ENCODE data around the gene SPRR3.
A peak's percentile ranks its signal among the peaks of the same experiment; 100 is the strongest.

Gene SPRR3, protein sequence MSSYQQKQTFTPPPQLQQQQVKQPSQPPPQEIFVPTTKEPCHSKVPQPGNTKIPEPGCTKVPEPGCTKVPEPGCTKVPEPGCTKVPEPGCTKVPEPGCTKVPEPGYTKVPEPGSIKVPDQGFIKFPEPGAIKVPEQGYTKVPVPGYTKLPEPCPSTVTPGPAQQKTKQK

DNA sequence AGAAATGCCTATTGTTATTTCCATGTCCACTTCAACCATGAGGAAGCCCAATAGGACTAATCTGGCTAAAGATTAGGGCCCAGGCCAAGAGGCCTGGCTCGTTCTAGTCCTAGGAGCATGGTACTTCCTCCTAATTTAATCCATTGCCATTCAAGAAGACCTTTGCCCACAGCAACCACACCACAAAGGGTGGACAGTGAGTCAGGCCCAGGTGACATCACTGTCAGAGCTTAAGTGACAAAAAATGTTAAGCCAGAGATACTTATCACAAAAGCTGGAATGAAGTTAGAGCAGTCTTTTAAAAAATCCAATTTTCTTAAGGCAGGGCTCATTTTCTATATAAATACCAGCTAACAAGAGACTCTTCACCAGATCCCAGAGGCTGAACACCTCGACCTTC lies at the start of gene SPRR3:
Gene SPRR3, plus strand, starts transcription at position 368 of the 400 bp plus-strand sequence. CDS start 1,272 bp downstream, outside the sequence.
- no peak within 1 kb of the TSS for H3K27ac ChIP-seq
- peak within 1 kb of the TSS; percentile 43 for H3K4me2 ChIP-seq
- no peaks in the 10 kb centered on the region for H3K36me3 ChIP-seq
- H4K20me1 ChIP-seq: no peaks in the 10 kb centered on the region
- no peaks in the 10 kb centered on the region for H3K9me3 ChIP-seq
- H3K27me3 ChIP-seq: no peaks in the 10 kb centered on the region
- TF ChIP-seq Cebpa-rat (IDR thresholded peaks at IDR 0.05): no peak
- H3K9ac ChIP-seq: no peak within 1 kb of the TSS
- H3K4me1 ChIP-seq: peaks cover 15% of the 10 kb centered on the region
- no peak within 1 kb of the TSS for H3K4me3 ChIP-seq

DNA sequence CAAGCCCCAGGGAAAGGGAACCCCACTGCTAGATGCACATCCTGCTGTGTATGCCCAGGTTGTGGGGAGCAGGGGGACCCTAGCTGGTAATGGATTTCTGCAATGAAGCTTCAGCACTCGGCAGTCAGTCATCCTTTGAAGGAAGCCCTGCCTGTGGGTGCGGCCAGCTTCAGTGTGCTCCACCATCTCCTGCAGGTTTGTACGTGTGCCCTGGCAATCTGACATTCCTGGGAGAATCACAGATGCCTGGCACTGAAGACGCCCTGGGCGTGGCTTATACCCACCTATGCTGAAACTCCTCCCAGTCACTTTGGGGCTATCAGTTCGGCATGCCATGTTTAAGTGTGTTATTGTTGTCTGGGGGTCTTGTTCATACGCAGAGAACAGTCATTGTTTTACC lies 47.8 kb upstream of the SPRR3 start:
- Histone ChIP-seq H4K20me1 (no peaks in the 10 kb centered on the region), H3K27ac (no peak overlapping the region), H3K9me3 (no peaks in the 10 kb centered on the region), H3K36me3 (no peaks in the 10 kb centered on the region), H3K9ac (no peak overlapping the region), H3K4me2 (no peak overlapping the region), H3K4me1 (peaks cover 5% of the 10 kb centered on the region; the same call in 1 of the 2 replicates), H3K27me3 (no peaks in the 10 kb centered on the region), H3K4me3 (no peak overlapping the region)
- no peak for TF ChIP-seq Cebpa-rat (IDR thresholded peaks at IDR 0.05)

DNA sequence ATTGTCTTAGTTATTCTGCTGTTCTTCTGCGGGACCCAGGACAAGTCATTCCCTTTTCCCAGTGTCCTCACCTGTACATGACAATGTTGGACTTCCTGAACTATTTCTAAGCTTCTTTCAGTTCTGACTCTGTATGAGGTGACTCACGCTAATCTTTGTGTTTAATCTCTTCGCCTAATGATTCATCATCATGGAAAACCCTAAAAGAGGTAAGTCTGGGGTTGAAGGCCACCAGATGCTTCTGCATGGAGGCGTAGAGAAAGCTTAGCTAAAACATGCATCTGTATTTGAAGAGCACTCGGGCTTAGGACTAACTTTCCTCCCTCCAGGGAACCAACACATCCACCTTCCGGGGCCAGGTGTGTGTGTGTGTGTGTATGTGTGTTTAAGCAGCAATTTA lies 47.1 kb upstream of the SPRR3 start:
- Histone ChIP-seq H3K9me3 (no peaks in the 10 kb centered on the region), H3K27me3 (no peaks in the 10 kb centered on the region), H3K9ac (no peak overlapping the region), H3K4me2 (no peak overlapping the region), H3K4me3 (no peak overlapping the region), H3K36me3 (no peaks in the 10 kb centered on the region), H3K27ac (no peak overlapping the region), H4K20me1 (no peaks in the 10 kb centered on the region), H3K4me1 (peaks cover 11% of the 10 kb centered on the region)
- no peak for TF ChIP-seq Cebpa-rat (IDR thresholded peaks at IDR 0.05)

DNA sequence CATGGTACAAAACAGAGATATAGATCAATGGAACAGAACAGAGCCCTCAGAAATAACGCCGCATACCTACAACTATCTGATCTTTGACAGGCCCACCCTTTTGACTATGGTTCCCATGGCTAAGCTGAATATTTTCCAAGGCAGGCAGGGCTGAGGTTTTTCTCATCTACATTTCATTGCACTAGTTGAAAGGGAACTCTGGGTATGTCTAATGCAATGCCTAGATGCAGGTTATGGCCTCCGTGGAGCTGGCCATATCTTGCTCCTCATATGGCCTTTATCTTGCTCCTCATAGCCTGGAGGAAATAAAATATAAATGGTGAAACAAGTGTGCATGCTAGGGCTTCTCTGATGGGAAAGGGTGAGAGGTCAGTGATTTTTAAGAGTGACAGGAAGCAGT lies 44.0 kb upstream of the SPRR3 start:
- no peak overlapping the region for H3K9ac ChIP-seq

DNA sequence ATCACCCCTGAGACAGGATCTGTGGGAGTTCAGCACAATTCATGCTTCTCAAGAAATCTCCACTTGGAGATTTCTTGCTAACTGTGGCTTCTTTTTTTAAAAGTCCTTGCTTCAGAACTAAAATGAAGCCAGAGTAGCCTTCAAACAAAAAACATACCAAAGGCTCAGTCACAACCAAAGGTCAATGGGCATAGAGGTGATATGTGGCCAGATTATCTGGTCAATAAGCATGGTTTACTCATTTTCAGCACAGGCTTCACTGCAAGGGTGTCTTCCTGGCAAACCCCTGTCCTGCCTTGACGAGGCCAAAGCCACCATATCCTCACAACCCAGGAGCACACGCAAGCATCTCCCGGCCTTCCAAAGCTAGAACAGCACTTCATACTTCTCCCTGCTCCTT lies 42.3 kb upstream of the SPRR3 start:
- H3K9me3 ChIP-seq: no peaks in the 10 kb centered on the region
- no peaks in the 10 kb centered on the region for H3K27me3 ChIP-seq
- H3K4me1 ChIP-seq: peaks cover 55% of the 10 kb centered on the region
- no peak overlapping the region for H3K9ac ChIP-seq
- no peaks in the 10 kb centered on the region for H4K20me1 ChIP-seq
- H3K27ac ChIP-seq: peak overlapping the region; percentile 84
- H3K36me3 ChIP-seq: no peaks in the 10 kb centered on the region
- peak overlapping the region; percentile 82 for H3K4me2 ChIP-seq
- H3K4me3 ChIP-seq: no peak overlapping the region
- TF ChIP-seq Cebpa-rat (IDR thresholded peaks at IDR 0.05): no peak

More for the DNA sequence above, 44.0 kb upstream of the SPRR3 start:
- Histone ChIP-seq H3K9me3 (no peaks in the 10 kb centered on the region), H3K4me3 (no peak overlapping the region), H3K4me2 (no peak overlapping the region), H4K20me1 (no peaks in the 10 kb centered on the region), H3K4me1 (peaks cover 43% of the 10 kb centered on the region), H3K27ac (no peak overlapping the region), H3K27me3 (no peaks in the 10 kb centered on the region), H3K36me3 (no peaks in the 10 kb centered on the region)
- no peak for TF ChIP-seq Cebpa-rat (IDR thresholded peaks at IDR 0.05)

DNA sequence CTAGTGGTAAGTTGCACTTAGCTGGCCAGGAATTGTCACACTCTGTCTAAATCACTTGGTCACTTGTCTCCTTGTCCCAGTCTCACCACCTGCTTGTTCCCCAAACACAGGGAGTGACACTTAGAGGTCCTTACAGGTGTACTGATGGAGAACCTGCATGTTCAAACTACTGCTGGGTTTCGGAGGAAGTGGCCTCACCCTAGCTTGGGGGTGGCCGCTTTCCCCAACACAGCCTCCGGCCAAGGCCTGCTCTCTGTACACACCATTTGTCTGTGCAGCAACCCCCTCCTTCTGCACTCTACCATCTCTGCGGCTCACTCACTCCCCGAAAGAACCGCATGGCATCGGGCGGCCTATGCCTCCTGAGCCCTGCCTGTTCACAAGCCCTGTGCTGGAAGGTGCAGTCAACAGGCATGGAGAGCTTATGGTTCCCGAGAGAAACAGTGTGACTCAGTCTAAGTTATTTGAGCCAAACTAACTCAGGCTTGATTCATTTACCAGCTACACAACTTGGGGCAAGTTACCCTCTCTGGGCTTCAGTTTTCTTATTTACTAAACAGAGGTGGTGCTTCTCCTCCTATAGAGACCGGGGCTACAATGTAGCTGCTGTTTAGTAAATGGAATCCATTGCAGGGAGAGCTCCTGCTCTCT lies 41.6 kb upstream of the SPRR3 start:
- Histone ChIP-seq H3K4me1 (peaks cover 55% of the 10 kb centered on the region), H3K27ac (peak overlapping the region; percentile 84), H3K9ac (peak overlapping the region; percentile 60; the same call in 1 of the 2 replicates), H4K20me1 (no peaks in the 10 kb centered on the region), H3K9me3 (no peaks in the 10 kb centered on the region), H3K27me3 (no peaks in the 10 kb centered on the region), H3K36me3 (no peaks in the 10 kb centered on the region), H3K4me3 (peak overlapping the region; percentile 53), H3K4me2 (peak overlapping the region; percentile 82)
- TF ChIP-seq Cebpa-rat (IDR thresholded peaks at IDR 0.05): no peak

DNA sequence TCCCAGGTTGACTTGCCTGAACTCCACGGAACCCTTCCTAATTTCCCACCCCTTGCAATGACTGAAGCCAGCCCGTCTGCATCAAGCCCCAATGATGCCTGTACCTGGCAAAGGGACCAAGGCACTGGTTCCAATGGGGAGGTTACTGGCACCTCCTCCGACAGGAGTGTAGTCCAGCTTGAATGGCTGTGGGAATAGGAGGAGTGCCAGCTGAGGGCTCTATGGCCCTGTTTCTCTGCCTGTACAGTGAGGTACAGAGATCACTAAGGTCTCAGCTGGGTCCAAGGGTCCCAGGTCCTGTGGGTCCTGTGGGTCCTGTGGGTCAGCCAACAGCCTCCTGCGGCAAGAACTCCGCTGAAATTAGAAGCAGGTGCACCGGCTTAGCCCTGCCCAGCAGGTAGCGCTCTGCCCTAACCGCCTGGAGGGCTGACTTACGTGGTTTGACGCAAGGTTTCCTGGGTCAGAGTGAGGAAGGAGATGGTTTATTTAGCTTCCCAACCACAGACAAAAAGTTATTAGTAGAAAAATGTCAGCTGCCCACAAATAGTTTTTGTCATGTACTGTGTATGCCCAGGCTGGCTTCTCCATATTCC lies 41.0 kb upstream of the SPRR3 start:
- Histone ChIP-seq H4K20me1 (no peaks in the 10 kb centered on the region), H3K27me3 (no peaks in the 10 kb centered on the region), H3K4me2 (peak overlapping the region; percentile 82), H3K4me1 (peaks cover 55% of the 10 kb centered on the region), H3K4me3 (peak overlapping the region; percentile 53), H3K9me3 (no peaks in the 10 kb centered on the region), H3K9ac (peak overlapping the region; percentile 60; the same call in 1 of the 2 replicates), H3K36me3 (no peaks in the 10 kb centered on the region), H3K27ac (peak overlapping the region; percentile 84)
- no peak for TF ChIP-seq Cebpa-rat (IDR thresholded peaks at IDR 0.05)

DNA sequence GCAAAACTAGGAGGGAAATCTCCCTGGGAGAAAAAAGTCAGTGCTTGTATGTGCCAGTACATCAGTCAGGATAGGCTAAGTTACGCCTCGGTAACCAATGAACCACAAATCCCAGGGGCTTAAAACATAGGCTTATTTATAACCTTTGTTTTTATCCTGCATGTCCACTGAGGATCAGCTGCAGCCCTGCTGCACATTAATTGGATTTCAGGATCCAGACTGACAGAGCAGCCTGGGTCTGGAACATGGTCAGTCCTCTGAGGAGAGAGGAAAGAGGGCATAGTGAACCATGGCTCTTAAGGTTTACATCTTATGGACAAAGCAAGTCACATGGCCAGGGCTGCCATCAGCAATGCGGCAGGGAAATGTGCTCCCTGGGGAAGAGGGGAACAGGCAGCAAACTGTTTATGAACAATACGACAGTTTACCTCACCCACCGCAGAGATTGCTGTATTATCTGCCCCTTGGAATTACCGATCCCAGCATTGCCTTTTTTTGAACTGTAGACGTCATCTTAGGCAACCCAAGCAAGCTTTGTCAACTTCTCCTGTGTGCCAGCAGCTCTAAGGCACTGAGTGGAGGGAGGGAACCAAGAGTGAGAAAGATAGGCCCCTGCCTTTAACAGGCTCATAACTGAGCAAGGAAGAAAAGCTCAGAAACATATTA lies 40.2 kb upstream of the SPRR3 start:
- Histone ChIP-seq H3K36me3 (no peaks in the 10 kb centered on the region), H4K20me1 (no peaks in the 10 kb centered on the region), H3K9me3 (no peaks in the 10 kb centered on the region), H3K27ac (peak overlapping the region; percentile 84), H3K27me3 (no peaks in the 10 kb centered on the region), H3K4me3 (peak overlapping the region; percentile 53), H3K4me1 (peaks cover 55% of the 10 kb centered on the region), H3K9ac (peak overlapping the region; percentile 60), H3K4me2 (peak overlapping the region; percentile 82)
- peak; percentile 44; the same call in 1 of the 2 replicates for TF ChIP-seq Cebpa-rat (IDR thresholded peaks at IDR 0.05)

DNA sequence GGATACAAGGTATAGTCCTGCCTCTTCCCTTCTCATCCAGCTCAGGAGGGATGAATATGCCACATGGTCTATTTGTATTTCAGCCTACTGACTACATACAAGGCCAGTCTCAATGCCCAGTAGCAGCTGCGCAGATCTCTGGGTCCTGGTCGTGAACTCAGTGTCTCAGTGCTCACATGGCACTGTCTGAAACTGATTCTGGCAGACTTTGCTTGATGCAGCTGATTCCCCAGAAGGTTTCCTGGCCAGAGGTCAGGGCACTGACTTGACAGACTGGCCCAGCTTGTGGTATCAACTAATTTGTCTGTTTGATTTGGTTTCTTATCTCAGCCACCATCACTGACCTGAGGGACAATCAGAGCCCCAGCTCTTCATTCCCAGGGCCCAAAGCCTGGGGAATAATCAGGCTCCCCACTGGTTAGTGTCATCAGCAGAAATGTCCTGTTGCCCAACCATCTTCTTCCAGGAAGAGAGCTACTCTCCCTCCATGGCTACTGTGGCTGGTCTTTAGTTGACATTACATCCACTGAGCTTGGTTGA lies 38.6 kb upstream of the SPRR3 start:
- Histone ChIP-seq H3K27me3 (no peaks in the 10 kb centered on the region), H4K20me1 (no peaks in the 10 kb centered on the region), H3K27ac (peak overlapping the region; percentile 84), H3K4me1 (peaks cover 55% of the 10 kb centered on the region), H3K36me3 (no peaks in the 10 kb centered on the region), H3K9me3 (no peaks in the 10 kb centered on the region), H3K4me3 (no peak overlapping the region), H3K9ac (no peak overlapping the region), H3K4me2 (peak overlapping the region; percentile 82)
- TF ChIP-seq Cebpa-rat (IDR thresholded peaks at IDR 0.05): no peak
